GM19397 (cell line): ENCODE measurements around the gene WIPF2.

Source experiments
- ATAC-seq: cut with Tn5 transposase; IDR thresholded peaks from one replicate; pipeline ENCODE4 v1.9.1; 2021; ENCODE audit warnings: mild to moderate bottlenecking, moderate library complexity; ENCODE audit not compliant: unreplicated experiment

WIPF2 gene

GRCh38 chr17:40312893-40313667 is 94.0 kb downstream of the WIPF2 start:
- no peak for ATAC-seq

- no peak for ATAC-seq
Measured at GRCh38 chr17:40313668-40314583, 94.8 kb downstream of the WIPF2 start.

- no peak for ATAC-seq
Measured at GRCh38 chr17:40314584-40314956, 95.5 kb downstream of the WIPF2 start.

GRCh38 chr17:40315206-40315605 is 96.1 kb downstream of the WIPF2 start:
- no peak for ATAC-seq

GRCh38 chr17:40315678-40316570 is 96.8 kb downstream of the WIPF2 start:
- ATAC-seq: no peak

GRCh38 chr17:40316571-40317344 is 97.7 kb downstream of the WIPF2 start:
- no peak for ATAC-seq

GRCh38 chr17:40317345-40317873 is 98.3 kb downstream of the WIPF2 start:
- no peak for ATAC-seq

- peak; percentile 64 for ATAC-seq
Measured at GRCh38 chr17:40317880-40318829, 99.1 kb downstream of the WIPF2 start.

GRCh38 chr17:40318830-40319391 is 99.8 kb downstream of the WIPF2 start:
- no peak for ATAC-seq

- ATAC-seq: no peak
Measured at GRCh38 chr17:40319651-40320540, 100.8 kb downstream of the WIPF2 start.

GRCh38 chr17:40320756-40321523 is 101.8 kb downstream of the WIPF2 start:
- ATAC-seq: no peak

- ATAC-seq: no peak
Measured at GRCh38 chr17:40321524-40321929, 102.4 kb downstream of the WIPF2 start.

GRCh38 chr17:40321961-40322357 is 102.9 kb downstream of the WIPF2 start:
- no peak for ATAC-seq

GRCh38 chr17:40322358-40323315 is 103.5 kb downstream of the WIPF2 start:
- peak; percentile 33 for ATAC-seq
